KMS-11 (cell line): ENCODE data around the gene CDC42BPB.
"Not testable (repeated sequence)": the region's sequence is repeated elsewhere in the genome, so short reads cannot be mapped to it uniquely, and the experiment has no call there.

Experiments used
- H2AFZ ChIP-seq: fragments of 200-600 bp; sonication (generic); 2 replicates; pipeline ENCODE4 v1.6.1; 2016; ENCODE audit warnings: antibody characterized with exemption, mixed run types, low read depth
- H3K27ac ChIP-seq: fragments of 200-600 bp; sonication (generic); 2 replicates; pipeline ENCODE4 v1.6.1; 2016; ENCODE audit warnings: mild to moderate bottlenecking, mixed run types
- H3K27me3 ChIP-seq: fragments of 200-600 bp; sonication (generic); 2 replicates; pipeline ENCODE4 v1.6.1; 2017; ENCODE audit warnings: mild to moderate bottlenecking, low read depth, mixed run types, moderate library complexity; ENCODE audit not compliant: insufficient read depth
- H3K36me3 ChIP-seq: fragments of 200-600 bp; sonication (generic); 2 replicates; pipeline ENCODE4 v1.6.1; 2017; ENCODE audit warnings: mild to moderate bottlenecking, mixed run types; ENCODE audit not compliant: insufficient read depth
- H3K4me1 ChIP-seq: fragments of 200-600 bp; sonication (generic); 2 replicates; pipeline ENCODE4 v1.6.1; 2016; ENCODE audit warnings: mild to moderate bottlenecking, low read depth, mixed run types; ENCODE audit not compliant: poor library complexity, severe bottlenecking
- H3K4me2 ChIP-seq: fragments of 200-600 bp; sonication (generic); 2 replicates; pipeline ENCODE4 v1.7.0; 2016; ENCODE audit warnings: mild to moderate bottlenecking, mixed run types
- H3K4me3 ChIP-seq: fragments of 200-600 bp; sonication (generic); IDR thresholded peaks from 2 replicates; pipeline ENCODE4 v1.6.1; 2017; ENCODE audit warnings: low read depth, low read length, mixed read lengths; ENCODE audit not compliant: insufficient read depth
- H3K79me2 ChIP-seq: fragments of 200-600 bp; sonication (generic); 2 replicates; pipeline ENCODE4 v1.6.1; 2016; ENCODE audit warnings: low read depth, mixed run types; ENCODE audit not compliant: insufficient read depth
- H3K9ac ChIP-seq: fragments of 200-600 bp; sonication (generic); 2 replicates; pipeline ENCODE4 v1.6.1; 2016; ENCODE audit warnings: mild to moderate bottlenecking, mixed run types
- H4K20me1 ChIP-seq: fragments of 200-600 bp; sonication (generic); 2 replicates; pipeline ENCODE4 v1.6.1; 2016; ENCODE audit warnings: mild to moderate bottlenecking, mixed run types; ENCODE audit not compliant: insufficient read depth
- CTCF ChIP-seq: fragments of 200-600 bp; sonication (generic); conservative IDR thresholded peaks from 2 replicates; pipeline ENCODE4 v1.6.1; 2017; ENCODE audit warnings: low read depth, mild to moderate bottlenecking, antibody characterized with exemption, low read length, moderate library complexity, mixed read lengths

CDC42BPB gene

GRCh38 chr14:102927346-102927877, 129.9 kb downstream of the CDC42BPB start:
- no peaks in the 10 kb centered on the region for H3K79me2 ChIP-seq
- no peak overlapping the region for H3K4me3 ChIP-seq
- H3K9ac ChIP-seq: no peak overlapping the region; the same call in 1 of the 2 replicates
- H3K27ac ChIP-seq: no peak overlapping the region
- H3K27me3 ChIP-seq: no peaks in the 10 kb centered on the region
- peak overlapping the region; percentile 39; the same call in 1 of the 2 replicates for H3K4me2 ChIP-seq
- H2AFZ ChIP-seq: no peak overlapping the region
- no peaks in the 10 kb centered on the region for H3K36me3 ChIP-seq
- no peak for TF ChIP-seq CTCF
- H4K20me1 ChIP-seq: no peaks in the 10 kb centered on the region
- H3K4me1 ChIP-seq: no peaks in the 10 kb centered on the region

GRCh38 chr14:102926840-102927239, 130.5 kb downstream of the CDC42BPB start:
- not testable (repeated sequence) for H4K20me1 ChIP-seq, H3K36me3 ChIP-seq, H2AFZ ChIP-seq, H3K79me2 ChIP-seq, H3K27ac ChIP-seq, H3K9ac ChIP-seq, H3K4me3 ChIP-seq, H3K4me1 ChIP-seq, H3K27me3 ChIP-seq, H3K4me2 ChIP-seq

GRCh38 chr14:102926104-102926503, 131.2 kb downstream of the CDC42BPB start:
- no peak overlapping the region for H3K9ac ChIP-seq
- no peak for TF ChIP-seq CTCF
- no peaks in the 10 kb centered on the region for H3K4me1 ChIP-seq
- H3K4me3 ChIP-seq: no peak overlapping the region
- H3K79me2 ChIP-seq: no peaks in the 10 kb centered on the region
- no peaks in the 10 kb centered on the region for H3K36me3 ChIP-seq
- H3K4me2 ChIP-seq: no peak overlapping the region
- no peak overlapping the region for H2AFZ ChIP-seq
- H3K27ac ChIP-seq: no peak overlapping the region
- H3K27me3 ChIP-seq: no peaks in the 10 kb centered on the region
- no peaks in the 10 kb centered on the region for H4K20me1 ChIP-seq

GRCh38 chr14:102925646-102926045, 131.7 kb downstream of the CDC42BPB start:
- Histone ChIP-seq H3K27me3 (no peaks in the 10 kb centered on the region), H3K79me2 (no peaks in the 10 kb centered on the region), H3K4me3 (no peak overlapping the region), H3K4me2 (no peak overlapping the region), H3K4me1 (no peaks in the 10 kb centered on the region), H4K20me1 (no peaks in the 10 kb centered on the region), H2AFZ (no peak overlapping the region), H3K9ac (no peak overlapping the region), H3K36me3 (no peaks in the 10 kb centered on the region), H3K27ac (no peak overlapping the region)
- no peak for TF ChIP-seq CTCF

- no peak for TF ChIP-seq CTCF
- H3K27me3 ChIP-seq: no peaks in the 10 kb centered on the region
Observed at GRCh38 chr14:102924632-102925588, 132.4 kb downstream of the CDC42BPB start.

More at GRCh38 chr14:102924632-102925588, 132.4 kb downstream of the CDC42BPB start:
- Histone ChIP-seq H3K9ac (no peak overlapping the region), H3K27ac (no peak overlapping the region), H2AFZ (no peak overlapping the region), H3K4me2 (no peak overlapping the region), H3K79me2 (no peaks in the 10 kb centered on the region), H3K36me3 (no peaks in the 10 kb centered on the region), H4K20me1 (no peaks in the 10 kb centered on the region), H3K4me3 (no peak overlapping the region), H3K4me1 (no peaks in the 10 kb centered on the region)
